ENCODE results near the gene STRIT1.

Gene STRIT1

GRCh38 chr3:155335724-155336354 lies 42.4 kb upstream of the STRIT1 start:
- TF ChIP-seq, protein P1, sequence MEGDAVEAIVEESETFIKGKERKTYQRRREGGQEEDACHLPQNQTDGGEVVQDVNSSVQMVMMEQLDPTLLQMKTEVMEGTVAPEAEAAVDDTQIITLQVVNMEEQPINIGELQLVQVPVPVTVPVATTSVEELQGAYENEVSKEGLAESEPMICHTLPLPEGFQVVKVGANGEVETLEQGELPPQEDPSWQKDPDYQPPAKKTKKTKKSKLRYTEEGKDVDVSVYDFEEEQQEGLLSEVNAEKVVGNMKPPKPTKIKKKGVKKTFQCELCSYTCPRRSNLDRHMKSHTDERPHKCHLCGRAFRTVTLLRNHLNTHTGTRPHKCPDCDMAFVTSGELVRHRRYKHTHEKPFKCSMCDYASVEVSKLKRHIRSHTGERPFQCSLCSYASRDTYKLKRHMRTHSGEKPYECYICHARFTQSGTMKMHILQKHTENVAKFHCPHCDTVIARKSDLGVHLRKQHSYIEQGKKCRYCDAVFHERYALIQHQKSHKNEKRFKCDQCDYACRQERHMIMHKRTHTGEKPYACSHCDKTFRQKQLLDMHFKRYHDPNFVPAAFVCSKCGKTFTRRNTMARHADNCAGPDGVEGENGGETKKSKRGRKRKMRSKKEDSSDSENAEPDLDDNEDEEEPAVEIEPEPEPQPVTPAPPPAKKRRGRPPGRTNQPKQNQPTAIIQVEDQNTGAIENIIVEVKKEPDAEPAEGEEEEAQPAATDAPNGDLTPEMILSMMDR (conservative IDR thresholded peaks at IDR 0.05; ENCODE audit: low read length), result no peak
- TF ChIP-seq EZH2phosphoT487 (IDR thresholded peaks at IDR 0.05; ENCODE audit: borderline replicate concordance), result no peak
- no peaks in the 10 kb centered on the region for H3K9me3 ChIP-seq (ENCODE audit: insufficient read depth, low read depth, low read length)
- H3K9me2 ChIP-seq (replicated peaks; ENCODE audit: low read depth, low read length), result no peaks in the 10 kb centered on the region
- peak overlapping the region; percentile 67 for H3K4me3 ChIP-seq (ENCODE audit: low read length, poor library complexity, severe bottlenecking)
- H3K9ac ChIP-seq (ENCODE audit: low read depth, low read length, poor library complexity, severe bottlenecking), result peak overlapping the region; percentile 74
- H3K4me2 ChIP-seq (ENCODE audit: low read depth, low read length, poor library complexity, severe bottlenecking), result peak overlapping the region; percentile 83
- peaks cover 12% of the 10 kb centered on the region for H3F3A ChIP-seq (ENCODE audit: low read depth)
- no peaks in the 10 kb centered on the region for H3K36me3 ChIP-seq (ENCODE audit: insufficient read depth, low read length)
- no peaks in the 10 kb centered on the region for H3K27me3 ChIP-seq (ENCODE audit: insufficient read depth, low read length, poor library complexity, severe bottlenecking)
- H2AFZ ChIP-seq (ENCODE audit: low read length), result peak overlapping the region; percentile 11; the same call in 1 of the 2 replicates
- H3K79me2 ChIP-seq (ENCODE audit: insufficient read depth, low read length), result no peaks in the 10 kb centered on the region
- peaks cover 82% of the 10 kb centered on the region for H3K4me1 ChIP-seq (ENCODE audit: insufficient read depth, low read length, poor library complexity, severe bottlenecking)
- no peaks in the 10 kb centered on the region for H4K20me1 ChIP-seq (ENCODE audit: insufficient read depth, low read length, poor library complexity, severe bottlenecking)

GRCh38 chr3:155334914-155335723 lies 41.6 kb upstream of the STRIT1 start:
- H3K79me2 ChIP-seq (ENCODE audit: insufficient read depth, low read length), result no peaks in the 10 kb centered on the region
- peaks cover 12% of the 10 kb centered on the region for H3F3A ChIP-seq (ENCODE audit: low read depth)
- peak overlapping the region; percentile 74 for H3K9ac ChIP-seq (ENCODE audit: low read depth, low read length, poor library complexity, severe bottlenecking)
- no peaks in the 10 kb centered on the region for H4K20me1 ChIP-seq (ENCODE audit: insufficient read depth, low read length, poor library complexity, severe bottlenecking)
- peaks cover 82% of the 10 kb centered on the region for H3K4me1 ChIP-seq (ENCODE audit: insufficient read depth, low read length, poor library complexity, severe bottlenecking)
- TF ChIP-seq, protein P1 (conservative IDR thresholded peaks at IDR 0.05; ENCODE audit: low read length), result no peak
- no peak for TF ChIP-seq EZH2phosphoT487 (IDR thresholded peaks at IDR 0.05; ENCODE audit: borderline replicate concordance)
- H3K4me3 ChIP-seq (ENCODE audit: low read length, poor library complexity, severe bottlenecking), result peak overlapping the region; percentile 67
- H3K4me2 ChIP-seq (ENCODE audit: low read depth, low read length, poor library complexity, severe bottlenecking), result peak overlapping the region; percentile 83
- H3K9me3 ChIP-seq (ENCODE audit: insufficient read depth, low read depth, low read length), result no peaks in the 10 kb centered on the region
- H3K36me3 ChIP-seq (ENCODE audit: insufficient read depth, low read length), result no peaks in the 10 kb centered on the region
- no peaks in the 10 kb centered on the region for H3K27me3 ChIP-seq (ENCODE audit: insufficient read depth, low read length, poor library complexity, severe bottlenecking)
- 0 out of 2 replicates have a peak overlapping the region, but pooled peaks have one; percentile 11 for H2AFZ ChIP-seq (ENCODE audit: low read length)
- no peaks in the 10 kb centered on the region for H3K9me2 ChIP-seq (replicated peaks; ENCODE audit: low read depth, low read length)

- H3K4me1 ChIP-seq (ENCODE audit: insufficient read depth, low read length, poor library complexity, severe bottlenecking), result peaks cover 81% of the 10 kb centered on the region
- H3K27me3 ChIP-seq (ENCODE audit: insufficient read depth, low read length, poor library complexity, severe bottlenecking), result no peaks in the 10 kb centered on the region
- peaks cover 12% of the 10 kb centered on the region for H3F3A ChIP-seq (ENCODE audit: low read depth)
- H2AFZ ChIP-seq (ENCODE audit: low read length), result no peak overlapping the region; the same call in 1 of the 2 replicates
- no peaks in the 10 kb centered on the region for H3K79me2 ChIP-seq (ENCODE audit: insufficient read depth, low read length)
- H3K9me2 ChIP-seq (replicated peaks; ENCODE audit: low read depth, low read length), result no peaks in the 10 kb centered on the region
- peak overlapping the region; percentile 56 for H3K4me3 ChIP-seq (ENCODE audit: low read length, poor library complexity, severe bottlenecking)
- peak overlapping the region; percentile 73 for H3K9ac ChIP-seq (ENCODE audit: low read depth, low read length, poor library complexity, severe bottlenecking)
- TF ChIP-seq EZH2phosphoT487 (IDR thresholded peaks at IDR 0.05; ENCODE audit: borderline replicate concordance), result no peak
- TF ChIP-seq, protein P1 (conservative IDR thresholded peaks at IDR 0.05; ENCODE audit: low read length), result no peak
- H3K4me2 ChIP-seq (ENCODE audit: low read depth, low read length, poor library complexity, severe bottlenecking), result peak overlapping the region; percentile 83
- H4K20me1 ChIP-seq (ENCODE audit: insufficient read depth, low read length, poor library complexity, severe bottlenecking), result no peaks in the 10 kb centered on the region
- no peaks in the 10 kb centered on the region for H3K36me3 ChIP-seq (ENCODE audit: insufficient read depth, low read length)
- no peaks in the 10 kb centered on the region for H3K9me3 ChIP-seq (ENCODE audit: insufficient read depth, low read depth, low read length)
Observed at GRCh38 chr3:155334215-155334913, 40.9 kb upstream of the STRIT1 start.

All from Loucy (cell line).